Panc1 (cell line): ENCODE results near the gene JPH2. TPM values are rescaled to one million over a fixed set of nuclear protein-coding genes. Genes with fewer than 3 reads are reported as not detected.

Source experiments
- ATAC-seq: fragments of 200-7000 bp; cut with Tn5 transposase; 2 replicates; pipeline ENCODE4 v1.9.1; 2020; ENCODE audit warnings: mild to moderate bottlenecking, moderate library complexity
- BruUV-seq: library from RNA; stranded (reverse); fragments of 400-500 nt; replicated peaks from 2 replicates; lab custom pipeline; 2021; lab: Mats Ljungman, UMichigan
- CTCF ChIA-PET: fragments of 300-600 bp; sonication (Branson Sonifier 250); formaldehyde crosslinking; loops from one replicate; lab custom pipeline; 2022; ENCODE audit warnings: antibody characterized with exemption; lab: Charles Lee
- POLR2A ChIA-PET: fragments of 300-600 bp; sonication (Branson Sonifier 250); formaldehyde crosslinking; loops from one replicate; lab custom pipeline; 2022; ENCODE audit warnings: antibody characterized with exemption; lab: Charles Lee
- DNase-seq: peaks from one replicate; pipeline ENCODE4 v3.0.0-alpha.2; 2010; ENCODE audit warnings: low read depth, low spot score
- H3K27ac ChIP-seq: 2 replicates; pipeline ENCODE4 v1.5.1; 2011; ENCODE audit warnings: mild to moderate bottlenecking, low read length, inconsistent platforms
- H3K27me3 ChIP-seq: fragments of 200-500 bp; sonication (Bioruptor generic); 2 replicates; pipeline ENCODE4 v1.6.0; 2014; ENCODE audit warnings: low read length, inconsistent platforms; ENCODE audit not compliant: control insufficient read depth, insufficient read depth
- H3K36me3 ChIP-seq: fragments of 200-500 bp; sonication (Bioruptor generic); 2 replicates; pipeline ENCODE4 v1.5.1; 2014; ENCODE audit warnings: inconsistent platforms, mild to moderate bottlenecking, low read length, moderate library complexity; ENCODE audit not compliant: control insufficient read depth, insufficient read depth
- H3K4me1 ChIP-seq: 2 replicates; pipeline ENCODE4 v1.5.1; 2011; ENCODE audit warnings: inconsistent platforms, mild to moderate bottlenecking, low read length, moderate library complexity; ENCODE audit not compliant: control insufficient read depth, insufficient read depth
- H3K4me3 ChIP-seq, 2 experiments: 2 replicates each; pipeline ENCODE4 v1.5.1; 2011 to 2012; ENCODE audit warnings: low read depth in 2 of 2, low read length in 2 of 2, mild to moderate bottlenecking in 2 of 2, inconsistent platforms in 1 of 2, moderate library complexity in 1 of 2
- H3K9me3 ChIP-seq: fragments of 200-500 bp; sonication (Bioruptor generic); 2 replicates; pipeline ENCODE4 v1.5.1; 2014; ENCODE audit warnings: low read depth, mild to moderate bottlenecking, inconsistent platforms, low read length, moderate library complexity; ENCODE audit not compliant: control insufficient read depth, insufficient read depth
- POLR2AphosphoS5 ChIP-seq: IDR thresholded peaks from 2 replicates; pipeline ENCODE4 v1.6.1; 2012; ENCODE audit warnings: mild to moderate bottlenecking, low read depth, low read length, moderate library complexity
- SIN3A ChIP-seq: IDR thresholded peaks from 2 replicates; pipeline ENCODE4 v1.6.1; 2012; ENCODE audit warnings: low read depth, mild to moderate bottlenecking, low read length, moderate library complexity, borderline replicate concordance; ENCODE audit not compliant: insufficient read depth
- TCF7L2 ChIP-seq: IDR thresholded peaks from 2 replicates; pipeline ENCODE4 v1.6.1; 2011; ENCODE audit warnings: mild to moderate bottlenecking, low read depth, low read length, inconsistent platforms
- in situ Hi-C: cut with HindIII; loops from 2 replicates; pipeline ENCODE4 v1.10.0; 2016; ENCODE audit warnings: low sequenced_read_pairs, low pct_unique_long_range_greater_than_20kb
- intact Hi-C: fragments of 100-400 bp; cut with micrococcal nuclease; formaldehyde crosslinking; loops from one replicate; pipeline ENCODE4 v1.10.0; 2022; ENCODE audit not compliant: unreplicated experiment
- total RNA-seq: library from RNA; stranded (reverse); gene quantifications from one replicate; pipeline ENCODE4 v1.2.1, GENCODE V29; 2021; ENCODE audit not compliant: unreplicated experiment
- TF ChIP-seq, protein P1 (sequence below): fragments of 450-650 bp; IDR thresholded peaks from 2 replicates; pipeline ENCODE4 v1.5.1; 2017; ENCODE audit warnings: mild to moderate bottlenecking
- TF ChIP-seq, protein P2 (sequence below), 2 experiments: IDR thresholded peaks; 2 replicates each; pipeline ENCODE4 v1.6.1; 2011 to 2012; ENCODE audit warnings: low read depth in 2 of 2, control low read depth in 1 of 2, low read length in 1 of 2, mild to moderate bottlenecking in 1 of 2, moderate library complexity in 1 of 2; ENCODE audit not compliant: insufficient read depth in 1 of 2

JPH2 gene
- total RNA-seq, 1 experiment from 2014 or later = 0.49 TPM

DNA sequence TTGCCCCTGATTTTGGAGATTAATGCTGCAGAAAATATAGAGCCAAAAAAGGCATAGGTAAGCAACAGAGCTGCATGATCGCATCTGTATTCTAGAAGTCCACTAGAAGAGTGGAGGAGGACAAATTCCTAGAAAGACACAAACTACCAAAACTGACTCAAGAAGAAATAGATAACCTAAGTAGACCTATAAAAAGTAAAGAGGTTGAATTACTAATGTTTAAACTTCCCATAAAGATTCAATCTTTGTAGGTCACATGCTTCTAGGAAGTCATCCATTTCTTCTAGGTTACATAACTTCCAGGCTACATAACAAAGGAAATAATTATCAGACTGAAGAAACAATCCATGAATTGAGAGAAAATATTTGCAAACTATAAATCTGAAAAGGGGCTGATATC, 84.4 kb downstream of the JPH2 start:
- Histone ChIP-seq H3K9me3 (peaks cover 4% of the 10 kb centered on the region; the same call in 1 of the 2 replicates), H3K4me1 (no peaks in the 10 kb centered on the region), H3K27ac (no peak overlapping the region), H3K36me3 (no peaks in the 10 kb centered on the region), H3K27me3 (peaks cover 30% of the 10 kb centered on the region), H3K4me3 (no peak overlapping the region)
- DNase-seq = no peak
- TF ChIP-seq, protein P1, sequence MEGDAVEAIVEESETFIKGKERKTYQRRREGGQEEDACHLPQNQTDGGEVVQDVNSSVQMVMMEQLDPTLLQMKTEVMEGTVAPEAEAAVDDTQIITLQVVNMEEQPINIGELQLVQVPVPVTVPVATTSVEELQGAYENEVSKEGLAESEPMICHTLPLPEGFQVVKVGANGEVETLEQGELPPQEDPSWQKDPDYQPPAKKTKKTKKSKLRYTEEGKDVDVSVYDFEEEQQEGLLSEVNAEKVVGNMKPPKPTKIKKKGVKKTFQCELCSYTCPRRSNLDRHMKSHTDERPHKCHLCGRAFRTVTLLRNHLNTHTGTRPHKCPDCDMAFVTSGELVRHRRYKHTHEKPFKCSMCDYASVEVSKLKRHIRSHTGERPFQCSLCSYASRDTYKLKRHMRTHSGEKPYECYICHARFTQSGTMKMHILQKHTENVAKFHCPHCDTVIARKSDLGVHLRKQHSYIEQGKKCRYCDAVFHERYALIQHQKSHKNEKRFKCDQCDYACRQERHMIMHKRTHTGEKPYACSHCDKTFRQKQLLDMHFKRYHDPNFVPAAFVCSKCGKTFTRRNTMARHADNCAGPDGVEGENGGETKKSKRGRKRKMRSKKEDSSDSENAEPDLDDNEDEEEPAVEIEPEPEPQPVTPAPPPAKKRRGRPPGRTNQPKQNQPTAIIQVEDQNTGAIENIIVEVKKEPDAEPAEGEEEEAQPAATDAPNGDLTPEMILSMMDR = no peak
- TF ChIP-seq SIN3A = no peak
- no peak for TF ChIP-seq TCF7L2
- TF ChIP-seq, protein P2, sequence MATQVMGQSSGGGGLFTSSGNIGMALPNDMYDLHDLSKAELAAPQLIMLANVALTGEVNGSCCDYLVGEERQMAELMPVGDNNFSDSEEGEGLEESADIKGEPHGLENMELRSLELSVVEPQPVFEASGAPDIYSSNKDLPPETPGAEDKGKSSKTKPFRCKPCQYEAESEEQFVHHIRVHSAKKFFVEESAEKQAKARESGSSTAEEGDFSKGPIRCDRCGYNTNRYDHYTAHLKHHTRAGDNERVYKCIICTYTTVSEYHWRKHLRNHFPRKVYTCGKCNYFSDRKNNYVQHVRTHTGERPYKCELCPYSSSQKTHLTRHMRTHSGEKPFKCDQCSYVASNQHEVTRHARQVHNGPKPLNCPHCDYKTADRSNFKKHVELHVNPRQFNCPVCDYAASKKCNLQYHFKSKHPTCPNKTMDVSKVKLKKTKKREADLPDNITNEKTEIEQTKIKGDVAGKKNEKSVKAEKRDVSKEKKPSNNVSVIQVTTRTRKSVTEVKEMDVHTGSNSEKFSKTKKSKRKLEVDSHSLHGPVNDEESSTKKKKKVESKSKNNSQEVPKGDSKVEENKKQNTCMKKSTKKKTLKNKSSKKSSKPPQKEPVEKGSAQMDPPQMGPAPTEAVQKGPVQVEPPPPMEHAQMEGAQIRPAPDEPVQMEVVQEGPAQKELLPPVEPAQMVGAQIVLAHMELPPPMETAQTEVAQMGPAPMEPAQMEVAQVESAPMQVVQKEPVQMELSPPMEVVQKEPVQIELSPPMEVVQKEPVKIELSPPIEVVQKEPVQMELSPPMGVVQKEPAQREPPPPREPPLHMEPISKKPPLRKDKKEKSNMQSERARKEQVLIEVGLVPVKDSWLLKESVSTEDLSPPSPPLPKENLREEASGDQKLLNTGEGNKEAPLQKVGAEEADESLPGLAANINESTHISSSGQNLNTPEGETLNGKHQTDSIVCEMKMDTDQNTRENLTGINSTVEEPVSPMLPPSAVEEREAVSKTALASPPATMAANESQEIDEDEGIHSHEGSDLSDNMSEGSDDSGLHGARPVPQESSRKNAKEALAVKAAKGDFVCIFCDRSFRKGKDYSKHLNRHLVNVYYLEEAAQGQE (IDR thresholded peaks at IDR 0.05; ENCODE audit: insufficient read depth in 1 of 2, low read depth in 2 of 2, low read length in 1 of 2) = no peak
- TF ChIP-seq POLR2AphosphoS5 = no peak
- intact Hi-C loops (no loop called here), in situ Hi-C loops (no loop called here)
- POLR2A ChIA-PET = no interaction called here
- ATAC-seq = no peak
- BruUV-seq = no TSS peak
- CTCF ChIA-PET = no interaction called here

DNA sequence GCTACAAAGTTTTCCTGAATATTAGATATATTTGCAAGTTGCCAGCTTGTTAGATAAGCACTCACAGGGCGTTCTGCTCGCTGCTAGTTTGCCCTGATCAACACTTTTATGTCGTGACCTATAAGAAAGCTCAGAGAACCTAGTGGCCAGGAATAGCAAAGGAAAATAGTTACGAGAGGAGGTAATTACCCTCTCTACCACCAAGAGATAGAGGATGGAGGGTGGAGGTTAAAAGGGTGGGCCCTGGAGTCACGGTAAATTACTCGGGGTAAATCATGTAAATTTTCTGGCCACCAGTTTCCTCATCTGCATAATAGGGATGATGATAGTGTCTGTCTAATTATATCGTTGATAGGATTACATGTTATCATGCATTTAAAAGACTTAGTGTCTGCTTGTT, 87.2 kb downstream of the JPH2 start:
- H3K27me3 ChIP-seq = peaks cover 22% of the 10 kb centered on the region
- H3K36me3 ChIP-seq = no peaks in the 10 kb centered on the region
- in situ Hi-C loops = no loop called here
- no peak for DNase-seq
- CTCF ChIA-PET = no interaction called here
- no peak overlapping the region for H3K4me3 ChIP-seq
- POLR2A ChIA-PET = interaction anchor here (0.6 kb wide), 1 partner anchor 416 kb away, joined by 4 read pairs; no protein-coding TSS in a partner anchor
- ATAC-seq = no peak
- H3K9me3 ChIP-seq = no peaks in the 10 kb centered on the region
- H3K4me1 ChIP-seq = no peaks in the 10 kb centered on the region
- no TSS peak for BruUV-seq
- no peak overlapping the region for H3K27ac ChIP-seq
- TF ChIP-seq, protein P2 (IDR thresholded peaks at IDR 0.05; ENCODE audit: insufficient read depth in 1 of 2, low read depth in 2 of 2, low read length in 1 of 2) = no peak
- TF ChIP-seq SIN3A = no peak
- TF ChIP-seq, protein P1 = no peak
- intact Hi-C loops = no loop called here
